GM23338 (cell line): ENCODE data around the gene PGAP1. TPM values are rescaled to one million over a fixed set of nuclear protein-coding genes. Genes with fewer than 3 reads are reported as not detected.
A peak's percentile ranks its signal among the peaks of the same experiment; 100 is the strongest.

Source experiments
- ATAC-seq: fragments of 200-7000 bp; cut with Tn5 transposase; 3 replicates; pipeline ENCODE4 v1.9.1; 2020
- DNase-seq: peaks from one replicate; pipeline ENCODE4 v3.0.0-alpha.2; 2015; ENCODE audit warnings: low spot score
- H2AFZ ChIP-seq: fragments of 200-600 bp; sonication (generic); 2 replicates; pipeline ENCODE4 v1.8.0; 2016; ENCODE audit warnings: antibody characterized with exemption, mild to moderate bottlenecking, moderate library complexity
- H3F3A ChIP-seq: fragments of 200-600 bp; sonication (generic); replicated peaks from 2 replicates; pipeline ENCODE4 v1.8.0; 2017; ENCODE audit warnings: antibody characterized with exemption, mixed run types, low read depth
- H3K27ac ChIP-seq: fragments of 200-600 bp; sonication (generic); 2 replicates; pipeline ENCODE4 v1.6.1; 2016; ENCODE audit warnings: low read depth
- H3K27me3 ChIP-seq: fragments of 200-600 bp; sonication (generic); 2 replicates; pipeline ENCODE4 v1.8.0; 2016; ENCODE audit warnings: mild to moderate bottlenecking, mixed run types, moderate library complexity; ENCODE audit not compliant: insufficient read depth
- H3K36me3 ChIP-seq: fragments of 200-600 bp; sonication (generic); 2 replicates; pipeline ENCODE4 v1.8.0; 2016; ENCODE audit warnings: mild to moderate bottlenecking; ENCODE audit not compliant: insufficient read depth
- H3K4me1 ChIP-seq: fragments of 200-600 bp; sonication (generic); 2 replicates; pipeline ENCODE4 v1.8.0; 2016; ENCODE audit warnings: mild to moderate bottlenecking, moderate library complexity; ENCODE audit not compliant: insufficient read depth
- H3K4me2 ChIP-seq: fragments of 200-600 bp; sonication (generic); 2 replicates; pipeline ENCODE4 v1.7.1; 2017; ENCODE audit warnings: mixed run types
- H3K4me3 ChIP-seq: fragments of 200-600 bp; sonication (generic); 2 replicates; pipeline ENCODE4 v1.6.1; 2016; ENCODE audit warnings: mixed run types
- H3K79me2 ChIP-seq: fragments of 200-600 bp; sonication (generic); replicated peaks from 2 replicates; pipeline ENCODE4 v1.8.0; 2017; ENCODE audit warnings: mild to moderate bottlenecking; ENCODE audit not compliant: insufficient read depth
- H3K9me2 ChIP-seq: fragments of 200-600 bp; sonication (generic); 2 replicates; pipeline ENCODE4 v1.8.0; 2017; ENCODE audit not compliant: insufficient read depth
- H4K20me1 ChIP-seq: fragments of 200-600 bp; sonication (generic); replicated peaks from 2 replicates; pipeline ENCODE4 v1.8.0; 2017; ENCODE audit warnings: mild to moderate bottlenecking; ENCODE audit not compliant: insufficient read depth
- H3K27ac Mint-ChIP-seq: 2 replicates; pipeline ENCODE4 v1.8.0; 2020; ENCODE audit warnings: inconsistent platforms, mild to moderate bottlenecking, moderate library complexity, mixed read lengths
- H3K27me3 Mint-ChIP-seq: 3 replicates; pipeline ENCODE4 v1.8.0; 2022; ENCODE audit warnings: low read depth, mild to moderate bottlenecking, moderate library complexity, mixed read lengths, inconsistent platforms; ENCODE audit not compliant: insufficient read depth, poor library complexity
- H3K36me3 Mint-ChIP-seq: 3 replicates; pipeline ENCODE4 v1.8.0; 2021; ENCODE audit warnings: low read depth, mild to moderate bottlenecking, inconsistent platforms, moderate library complexity, mixed read lengths
- H3K4me1 Mint-ChIP-seq: 3 replicates; pipeline ENCODE4 v1.8.0; 2020; ENCODE audit warnings: mild to moderate bottlenecking, inconsistent platforms, mixed read lengths
- H3K4me3 Mint-ChIP-seq: 3 replicates; pipeline ENCODE4 v1.8.0; 2021; ENCODE audit warnings: moderate library complexity, mild to moderate bottlenecking, inconsistent platforms, mixed read lengths
- H3K9me3 Mint-ChIP-seq: 3 replicates; pipeline ENCODE4 v1.8.0; 2020; ENCODE audit warnings: moderate library complexity, mild to moderate bottlenecking, inconsistent platforms, mixed read lengths
- CREB1 ChIP-seq: fragments of 250-450 bp; sonication (Bioruptor Pico); IDR thresholded peaks from 2 replicates; pipeline ENCODE4 v1.5.0; 2020; ENCODE audit warnings: low read depth, mild to moderate bottlenecking, moderate library complexity
- EZH2 ChIP-seq: fragments of 200-600 bp; sonication (generic); IDR thresholded peaks from one replicate; pipeline ENCODE4 v1.8.0; 2017; ENCODE audit warnings: antibody characterized with exemption, mild to moderate bottlenecking, low read depth; ENCODE audit not compliant: unreplicated experiment
- EZH2phosphoT487 ChIP-seq: fragments of 200-600 bp; sonication (generic); IDR thresholded peaks from one replicate; pipeline ENCODE4 v1.8.1; 2018; ENCODE audit warnings: antibody characterized with exemption; ENCODE audit not compliant: unreplicated experiment
- JUNB ChIP-seq: IDR thresholded peaks from one replicate; pipeline ENCODE4 v1.6.1; 2016; ENCODE audit warnings: antibody characterized with exemption; ENCODE audit not compliant: unreplicated experiment
- NANOG ChIP-seq: IDR thresholded peaks from 2 replicates; pipeline ENCODE4 v1.6.1; 2016; ENCODE audit warnings: antibody characterized with exemption, borderline replicate concordance
- POLR2AphosphoS5 ChIP-seq: IDR thresholded peaks from 2 replicates; pipeline ENCODE4 v1.6.1; 2016; ENCODE audit warnings: antibody characterized with exemption, low read depth
- ZNF114 ChIP-seq: fragments of 250-450 bp; sonication (Bioruptor Pico); IDR thresholded peaks from 2 replicates; pipeline ENCODE4 v1.5.0; 2020; ENCODE audit warnings: mild to moderate bottlenecking, moderate library complexity
- ZNF331 ChIP-seq: fragments of 250-450 bp; sonication (Bioruptor Pico); IDR thresholded peaks from 2 replicates; pipeline ENCODE4 v1.5.0; 2020; ENCODE audit warnings: low read depth, mild to moderate bottlenecking, moderate library complexity
- polyA plus RNA-seq: library from polyadenylated mRNA; unstranded; fragments of >200 nt; fragmentation: Nextera tagmentation; extraction: Ambion mirVana; gene quantifications from 2 replicates; pipeline ENCODE4 v1.2.1, GENCODE V29; 2016
- total RNA-seq: library from RNA; depleted of rRNA; stranded (reverse); fragments of >200 nt; shearing (Covaris generic); gene quantifications from 2 replicates; pipeline ENCODE4 v1.2.3, GENCODE V29; 2014
- TF ChIP-seq, protein P1 (sequence below), 2 experiments: fragments of 200-600 bp in 1 of 2; sonication (generic) in 1 of 2; conservative IDR thresholded peaks; 2 replicates each; pipeline versions ENCODE4 v1.5.1 to v1.6.1; 2016 to 2017; ENCODE audit warnings: antibody characterized with exemption in 2 of 2, low read depth in 2 of 2, mild to moderate bottlenecking in 2 of 2, moderate library complexity in 1 of 2
- TF ChIP-seq, protein P2 (sequence below): IDR thresholded peaks from 2 replicates; pipeline ENCODE4 v1.6.1; 2016; ENCODE audit warnings: antibody characterized with exemption
- TF ChIP-seq, protein P3 (sequence below): IDR thresholded peaks from one replicate; pipeline ENCODE4 v1.6.1; 2018; ENCODE audit warnings: antibody characterized with exemption; ENCODE audit not compliant: unreplicated experiment

Gene PGAP1
- total and polyA plus RNA-seq, 2 experiments from 2014 or later, result 9.8 to 26.5 TPM

- Mint-ChIP-seq H3K27ac (no peak overlapping the region), H3K9me3 (no peaks in the 10 kb centered on the region), H3K4me1 (no peaks in the 10 kb centered on the region), H3K4me3 (no peak overlapping the region), H3K36me3 (peaks cover 6% of the 10 kb centered on the region; the same call in 2 of the 3 replicates), H3K27me3 (no peaks in the 10 kb centered on the region)
- Histone ChIP-seq H3K9me2 (no peaks in the 10 kb centered on the region), H3F3A (no peaks in the 10 kb centered on the region), H2AFZ (no peak overlapping the region), H4K20me1 (no peaks in the 10 kb centered on the region; the same call in 1 of the 2 replicates), H3K4me2 (no peak overlapping the region), H3K27me3 (no peaks in the 10 kb centered on the region), H3K27ac (0 out of 2 replicates have a peak overlapping the region, but pooled peaks have one; percentile 51), H3K36me3 (no peaks in the 10 kb centered on the region), H3K4me3 (no peak overlapping the region), H3K4me1 (no peaks in the 10 kb centered on the region), H3K79me2 (no peaks in the 10 kb centered on the region)
- no peak for TF ChIP-seq ZNF331 (CRISPR knock-in tag)
- TF ChIP-seq, protein P1, sequence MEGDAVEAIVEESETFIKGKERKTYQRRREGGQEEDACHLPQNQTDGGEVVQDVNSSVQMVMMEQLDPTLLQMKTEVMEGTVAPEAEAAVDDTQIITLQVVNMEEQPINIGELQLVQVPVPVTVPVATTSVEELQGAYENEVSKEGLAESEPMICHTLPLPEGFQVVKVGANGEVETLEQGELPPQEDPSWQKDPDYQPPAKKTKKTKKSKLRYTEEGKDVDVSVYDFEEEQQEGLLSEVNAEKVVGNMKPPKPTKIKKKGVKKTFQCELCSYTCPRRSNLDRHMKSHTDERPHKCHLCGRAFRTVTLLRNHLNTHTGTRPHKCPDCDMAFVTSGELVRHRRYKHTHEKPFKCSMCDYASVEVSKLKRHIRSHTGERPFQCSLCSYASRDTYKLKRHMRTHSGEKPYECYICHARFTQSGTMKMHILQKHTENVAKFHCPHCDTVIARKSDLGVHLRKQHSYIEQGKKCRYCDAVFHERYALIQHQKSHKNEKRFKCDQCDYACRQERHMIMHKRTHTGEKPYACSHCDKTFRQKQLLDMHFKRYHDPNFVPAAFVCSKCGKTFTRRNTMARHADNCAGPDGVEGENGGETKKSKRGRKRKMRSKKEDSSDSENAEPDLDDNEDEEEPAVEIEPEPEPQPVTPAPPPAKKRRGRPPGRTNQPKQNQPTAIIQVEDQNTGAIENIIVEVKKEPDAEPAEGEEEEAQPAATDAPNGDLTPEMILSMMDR (conservative IDR thresholded peaks at IDR 0.05; ENCODE audit: low read depth in 2 of 2), result peak; percentile 38 to 66
- ATAC-seq (peak; percentile 94), DNase-seq (peak; percentile 58)
Measured at GRCh38 chr2:196849895-196850294, 76.6 kb downstream of the PGAP1 start.

DNA sequence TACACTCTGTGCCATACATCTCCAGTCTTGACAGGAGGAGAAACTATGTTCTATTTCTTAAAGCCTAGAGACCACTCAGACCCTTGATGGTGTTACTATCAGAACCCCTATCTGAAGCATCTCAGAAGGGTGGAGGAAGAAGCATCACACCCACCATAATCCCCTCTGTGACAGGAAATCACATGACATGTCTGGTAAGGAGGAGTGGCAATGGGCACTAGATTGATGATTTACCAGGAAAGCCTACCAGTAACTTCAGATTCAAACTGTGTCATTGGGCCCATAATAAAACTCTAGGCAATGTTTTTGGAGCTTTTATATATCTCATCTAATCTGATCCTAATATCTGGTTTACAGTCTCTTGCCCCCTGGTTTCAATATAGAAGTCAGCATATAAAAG lies 80.2 kb downstream of the PGAP1 start:
- Histone ChIP-seq H3K79me2 (no peaks in the 10 kb centered on the region), H3K36me3 (no peaks in the 10 kb centered on the region; the same call in 1 of the 2 replicates), H3K9me2 (no peaks in the 10 kb centered on the region), H2AFZ (no peak overlapping the region), H3K4me3 (no peak overlapping the region), H3F3A (no peaks in the 10 kb centered on the region), H3K27me3 (no peaks in the 10 kb centered on the region), H3K4me2 (no peak overlapping the region), H4K20me1 (no peaks in the 10 kb centered on the region; the same call in 1 of the 2 replicates), H3K27ac (no peak overlapping the region), H3K4me1 (no peaks in the 10 kb centered on the region)
- H3K4me1 Mint-ChIP-seq, result no peaks in the 10 kb centered on the region
- no peaks in the 10 kb centered on the region for H3K9me3 Mint-ChIP-seq
- H3K36me3 Mint-ChIP-seq, result peaks cover 19% of the 10 kb centered on the region; the same call in 2 of the 3 replicates
- no peak for DNase-seq
- no peak for ATAC-seq
- H3K4me3 Mint-ChIP-seq, result no peak overlapping the region
- H3K27ac Mint-ChIP-seq, result no peak overlapping the region
- TF ChIP-seq, protein P1 (conservative IDR thresholded peaks at IDR 0.05; ENCODE audit: low read depth in 2 of 2), result no peak
- TF ChIP-seq CREB1 (CRISPR knock-in tag) (no peak), POLR2AphosphoS5 (no peak)
- no peaks in the 10 kb centered on the region for H3K27me3 Mint-ChIP-seq

DNA sequence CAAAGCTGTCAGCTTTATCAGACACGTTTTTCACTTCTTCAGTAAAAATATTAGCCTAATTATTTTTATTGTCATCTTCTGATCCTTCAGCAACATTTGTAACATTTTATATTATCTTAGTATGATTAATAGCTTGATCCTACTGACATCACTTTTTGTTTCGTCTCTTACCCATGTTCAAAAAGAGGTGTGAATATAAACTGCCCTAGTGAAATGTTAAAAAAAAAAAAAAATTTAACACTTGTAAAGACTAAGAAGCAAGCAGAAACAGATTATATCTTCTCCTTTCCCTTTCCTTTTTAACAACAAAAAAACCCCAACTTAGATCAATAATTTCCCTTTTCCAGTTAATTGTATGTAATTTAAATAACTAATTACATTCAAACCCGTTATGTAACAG lies 81.1 kb downstream of the PGAP1 start:
- H3F3A ChIP-seq, result no peaks in the 10 kb centered on the region
- Mint-ChIP-seq H3K9me3 (no peaks in the 10 kb centered on the region), H3K4me1 (no peaks in the 10 kb centered on the region)
- TF ChIP-seq POLR2AphosphoS5 (no peak), ZNF114 (CRISPR knock-in tag) (no peak), CREB1 (CRISPR knock-in tag) (no peak), JUNB (no peak), EZH2phosphoT487 (no peak), EZH2 (no peak), NANOG (no peak), ZNF331 (CRISPR knock-in tag) (no peak)
- TF ChIP-seq, protein P2, sequence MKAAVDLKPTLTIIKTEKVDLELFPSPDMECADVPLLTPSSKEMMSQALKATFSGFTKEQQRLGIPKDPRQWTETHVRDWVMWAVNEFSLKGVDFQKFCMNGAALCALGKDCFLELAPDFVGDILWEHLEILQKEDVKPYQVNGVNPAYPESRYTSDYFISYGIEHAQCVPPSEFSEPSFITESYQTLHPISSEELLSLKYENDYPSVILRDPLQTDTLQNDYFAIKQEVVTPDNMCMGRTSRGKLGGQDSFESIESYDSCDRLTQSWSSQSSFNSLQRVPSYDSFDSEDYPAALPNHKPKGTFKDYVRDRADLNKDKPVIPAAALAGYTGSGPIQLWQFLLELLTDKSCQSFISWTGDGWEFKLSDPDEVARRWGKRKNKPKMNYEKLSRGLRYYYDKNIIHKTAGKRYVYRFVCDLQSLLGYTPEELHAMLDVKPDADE, result no peak
- TF ChIP-seq, protein P3, sequence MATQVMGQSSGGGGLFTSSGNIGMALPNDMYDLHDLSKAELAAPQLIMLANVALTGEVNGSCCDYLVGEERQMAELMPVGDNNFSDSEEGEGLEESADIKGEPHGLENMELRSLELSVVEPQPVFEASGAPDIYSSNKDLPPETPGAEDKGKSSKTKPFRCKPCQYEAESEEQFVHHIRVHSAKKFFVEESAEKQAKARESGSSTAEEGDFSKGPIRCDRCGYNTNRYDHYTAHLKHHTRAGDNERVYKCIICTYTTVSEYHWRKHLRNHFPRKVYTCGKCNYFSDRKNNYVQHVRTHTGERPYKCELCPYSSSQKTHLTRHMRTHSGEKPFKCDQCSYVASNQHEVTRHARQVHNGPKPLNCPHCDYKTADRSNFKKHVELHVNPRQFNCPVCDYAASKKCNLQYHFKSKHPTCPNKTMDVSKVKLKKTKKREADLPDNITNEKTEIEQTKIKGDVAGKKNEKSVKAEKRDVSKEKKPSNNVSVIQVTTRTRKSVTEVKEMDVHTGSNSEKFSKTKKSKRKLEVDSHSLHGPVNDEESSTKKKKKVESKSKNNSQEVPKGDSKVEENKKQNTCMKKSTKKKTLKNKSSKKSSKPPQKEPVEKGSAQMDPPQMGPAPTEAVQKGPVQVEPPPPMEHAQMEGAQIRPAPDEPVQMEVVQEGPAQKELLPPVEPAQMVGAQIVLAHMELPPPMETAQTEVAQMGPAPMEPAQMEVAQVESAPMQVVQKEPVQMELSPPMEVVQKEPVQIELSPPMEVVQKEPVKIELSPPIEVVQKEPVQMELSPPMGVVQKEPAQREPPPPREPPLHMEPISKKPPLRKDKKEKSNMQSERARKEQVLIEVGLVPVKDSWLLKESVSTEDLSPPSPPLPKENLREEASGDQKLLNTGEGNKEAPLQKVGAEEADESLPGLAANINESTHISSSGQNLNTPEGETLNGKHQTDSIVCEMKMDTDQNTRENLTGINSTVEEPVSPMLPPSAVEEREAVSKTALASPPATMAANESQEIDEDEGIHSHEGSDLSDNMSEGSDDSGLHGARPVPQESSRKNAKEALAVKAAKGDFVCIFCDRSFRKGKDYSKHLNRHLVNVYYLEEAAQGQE, result no peak

More for the DNA sequence above, 81.1 kb downstream of the PGAP1 start:
- Histone ChIP-seq H3K4me3 (no peak overlapping the region), H3K27ac (no peak overlapping the region), H3K4me1 (no peaks in the 10 kb centered on the region), H3K27me3 (no peaks in the 10 kb centered on the region), H2AFZ (no peak overlapping the region), H4K20me1 (no peaks in the 10 kb centered on the region; the same call in 1 of the 2 replicates), H3K9me2 (no peaks in the 10 kb centered on the region), H3K36me3 (peaks cover 8% of the 10 kb centered on the region; the same call in 1 of the 2 replicates), H3K79me2 (no peaks in the 10 kb centered on the region), H3K4me2 (no peak overlapping the region)
- H3K36me3 Mint-ChIP-seq, result peaks cover 24% of the 10 kb centered on the region
- no peak overlapping the region for H3K4me3 Mint-ChIP-seq
- ATAC-seq (no peak), DNase-seq (no peak)
- no peaks in the 10 kb centered on the region for H3K27me3 Mint-ChIP-seq
- no peak overlapping the region for H3K27ac Mint-ChIP-seq
